KOPT-K1 (cell line): ENCODE measurements around the gene RERG.

ENCODE experiments used
- H3K27ac ChIP-seq: fragments of 200-600 bp; sonication (generic); 2 replicates; pipeline ENCODE4 v1.5.1; 2016; ENCODE audit warnings: antibody characterized with exemption, mild to moderate bottlenecking, low read depth, low read length; ENCODE audit not compliant: poor library complexity, severe bottlenecking
- H3K36me3 ChIP-seq: fragments of 200-600 bp; sonication (generic); 2 replicates; pipeline ENCODE4 v1.5.1; 2017; ENCODE audit warnings: antibody characterized with exemption, mild to moderate bottlenecking, low read length, moderate library complexity; ENCODE audit not compliant: insufficient read depth
- H3K9me3 ChIP-seq: fragments of 200-600 bp; sonication (generic); 2 replicates; pipeline ENCODE4 v1.5.1; 2017; ENCODE audit warnings: antibody characterized with exemption, low read length, mild to moderate bottlenecking; ENCODE audit not compliant: insufficient read depth, poor library complexity, severe bottlenecking

Gene RERG, protein sequence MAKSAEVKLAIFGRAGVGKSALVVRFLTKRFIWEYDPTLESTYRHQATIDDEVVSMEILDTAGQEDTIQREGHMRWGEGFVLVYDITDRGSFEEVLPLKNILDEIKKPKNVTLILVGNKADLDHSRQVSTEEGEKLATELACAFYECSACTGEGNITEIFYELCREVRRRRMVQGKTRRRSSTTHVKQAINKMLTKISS

DNA sequence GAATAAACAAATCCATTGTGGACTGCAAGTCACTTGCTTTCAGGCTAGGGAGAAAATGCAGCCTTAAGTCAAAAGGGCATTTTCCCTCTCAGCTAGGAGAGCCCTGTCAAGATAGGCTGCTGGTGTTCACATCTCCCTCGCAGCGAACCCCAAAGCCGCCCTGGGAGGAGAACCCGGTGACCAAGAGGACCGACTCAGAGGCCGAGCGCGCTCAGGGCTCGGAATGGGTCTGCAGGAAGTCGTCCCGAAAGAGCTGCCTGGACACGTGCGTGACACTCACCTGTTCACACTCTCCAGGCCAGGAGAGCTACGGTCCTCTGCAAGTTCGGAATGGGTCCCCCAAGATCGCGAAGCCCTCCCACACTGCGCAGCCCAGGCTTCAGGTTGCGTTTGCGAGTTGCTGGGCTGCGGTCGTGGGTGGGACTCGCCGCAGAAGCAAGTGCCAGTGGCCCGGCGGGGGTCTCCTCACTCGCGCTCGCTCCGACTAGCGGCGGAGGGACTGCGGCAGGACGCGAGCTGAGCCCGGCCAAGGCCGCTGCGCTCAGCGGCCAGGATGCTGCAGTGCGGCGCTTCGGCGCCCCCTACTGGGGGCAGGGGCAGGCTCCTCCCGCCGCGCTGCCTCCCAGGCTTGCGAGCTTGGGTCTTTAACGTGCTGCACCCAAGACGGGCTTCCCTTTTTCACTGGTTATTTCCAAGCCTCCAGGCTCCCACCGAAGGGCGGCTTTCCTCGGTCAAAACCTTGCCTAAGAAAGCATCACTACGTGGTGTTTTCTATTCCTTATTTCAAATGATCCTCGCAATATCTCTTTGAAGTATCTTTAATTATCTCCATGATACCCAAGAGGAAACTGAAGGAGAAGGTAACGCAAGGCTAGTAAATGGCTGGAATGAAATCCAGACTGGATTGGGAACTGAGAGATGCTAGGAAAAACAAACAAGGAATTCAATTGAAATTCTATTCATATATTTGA, at the start of gene RERG:
TSS of gene RERG (minus strand) at position 503 of the 971 bp plus-strand sequence. CDS start 3,928 bp downstream, outside the sequence.
- no peak within 1 kb of the TSS for H3K27ac ChIP-seq
- H3K36me3 ChIP-seq: no peaks in the 10 kb centered on the region
- no peaks in the 10 kb centered on the region for H3K9me3 ChIP-seq

DNA sequence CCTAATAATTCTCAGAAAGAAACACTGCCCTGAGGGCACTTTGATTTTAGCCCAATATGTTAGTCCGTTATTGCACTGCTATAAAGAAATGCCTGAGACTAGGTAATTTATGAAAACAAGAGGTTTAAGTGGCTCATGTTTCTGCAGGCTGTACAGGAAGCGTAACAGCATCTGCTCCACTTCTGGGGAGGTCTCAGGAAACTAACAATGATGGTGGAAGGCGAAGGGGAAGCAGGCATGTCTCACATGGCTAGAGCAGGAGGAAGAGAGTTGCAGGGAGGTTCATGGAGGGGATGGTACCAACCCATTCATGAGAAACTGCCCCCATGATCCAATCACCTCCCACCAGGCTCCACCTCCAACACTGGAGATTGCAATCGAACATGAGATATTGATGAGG, 49.4 kb upstream of the RERG start:
- no peaks in the 10 kb centered on the region for H3K9me3 ChIP-seq
- no peaks in the 10 kb centered on the region for H3K36me3 ChIP-seq
- no peak overlapping the region for H3K27ac ChIP-seq

DNA sequence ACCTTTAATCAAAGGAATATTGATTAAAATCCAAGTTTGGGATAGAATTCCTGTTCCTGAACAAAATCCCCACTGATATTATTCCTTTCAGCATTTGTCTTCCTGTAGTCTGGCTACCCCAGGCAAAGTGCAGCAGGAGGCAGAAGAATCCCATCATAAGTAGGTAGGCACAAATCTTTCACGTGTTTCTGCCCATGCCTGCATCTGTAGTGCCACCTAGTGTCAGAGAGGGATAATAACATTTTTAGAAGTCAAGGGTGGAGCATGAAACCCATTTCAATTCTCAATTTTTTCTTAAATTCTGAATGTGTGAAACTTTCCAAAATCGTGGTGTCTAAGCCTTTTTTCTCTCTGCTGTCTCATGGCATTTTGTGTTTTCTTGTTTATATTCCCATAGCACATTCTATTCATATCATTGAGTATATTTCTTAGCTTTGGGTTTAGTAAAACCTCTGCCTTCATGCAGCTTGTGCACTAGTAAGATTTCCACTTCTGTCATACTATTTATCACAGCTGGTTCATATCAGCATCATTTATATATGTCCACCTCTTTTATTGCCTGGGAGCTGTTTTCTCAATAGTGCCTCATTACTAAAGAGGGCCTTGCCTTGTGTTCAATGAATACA, 47.8 kb upstream of the RERG start:
- no peaks in the 10 kb centered on the region for H3K9me3 ChIP-seq
- H3K27ac ChIP-seq: no peak overlapping the region
- no peaks in the 10 kb centered on the region for H3K36me3 ChIP-seq

DNA sequence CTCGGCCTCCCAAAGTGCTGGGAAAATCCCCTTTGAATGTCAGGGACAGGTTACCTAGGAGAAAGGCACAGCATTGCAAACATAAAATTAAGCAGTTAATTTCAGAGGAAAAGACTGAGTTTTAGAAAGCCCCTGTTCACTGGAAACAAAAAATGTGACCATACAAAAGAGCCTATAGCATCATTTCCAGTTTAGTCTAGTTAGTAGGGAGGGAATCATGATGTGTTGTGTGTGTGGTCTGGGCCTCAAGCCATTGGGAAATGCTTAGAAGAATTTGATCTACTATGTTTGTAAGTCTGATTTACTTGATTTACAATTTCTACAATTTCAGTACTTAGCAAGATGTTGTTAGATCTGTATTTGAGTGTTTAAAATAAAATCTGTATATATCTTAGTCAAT, 47.1 kb upstream of the RERG start:
- H3K27ac ChIP-seq: no peak overlapping the region
- H3K36me3 ChIP-seq: no peaks in the 10 kb centered on the region
- H3K9me3 ChIP-seq: no peaks in the 10 kb centered on the region

DNA sequence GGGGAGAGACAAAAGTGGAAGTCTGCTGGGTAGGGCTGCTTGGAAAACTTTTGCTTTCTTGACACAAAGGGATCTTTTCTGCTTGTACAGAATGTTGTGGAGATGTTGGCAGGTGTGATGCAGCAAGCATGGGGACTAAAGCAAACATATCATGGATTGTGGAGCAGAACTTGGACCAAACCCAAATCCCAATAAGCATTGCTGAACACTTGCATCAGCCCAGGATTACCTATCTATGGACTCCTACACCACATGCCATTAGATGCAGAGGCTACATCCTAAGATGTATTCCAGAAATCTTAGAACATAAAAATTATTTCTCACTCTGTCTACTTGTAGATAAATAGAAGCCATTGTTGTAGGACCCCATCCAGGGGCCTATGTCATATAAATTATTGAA, 44.7 kb upstream of the RERG start:
- no peaks in the 10 kb centered on the region for H3K36me3 ChIP-seq
- no peak overlapping the region for H3K27ac ChIP-seq
- no peaks in the 10 kb centered on the region for H3K9me3 ChIP-seq

DNA sequence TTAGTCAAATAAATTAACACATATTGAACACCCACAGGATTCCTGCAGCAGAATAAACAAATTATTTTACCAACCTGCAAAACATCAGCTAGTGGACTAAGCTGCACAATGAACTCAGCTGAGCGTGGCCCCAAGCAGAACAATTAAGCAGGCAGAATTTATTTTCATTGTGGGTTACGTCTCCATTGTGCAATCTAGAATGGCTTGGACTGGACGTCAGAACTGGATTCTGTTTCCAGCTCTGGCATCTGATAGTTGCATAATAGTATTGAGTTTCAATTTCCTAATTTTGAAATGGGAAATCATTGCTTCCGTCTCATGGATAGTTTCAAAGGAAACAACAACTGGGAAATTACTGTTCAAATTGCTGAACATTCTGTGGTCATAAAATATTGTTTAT, 35.5 kb upstream of the RERG start:
- Histone ChIP-seq H3K36me3 (no peaks in the 10 kb centered on the region), H3K9me3 (no peaks in the 10 kb centered on the region), H3K27ac (no peak overlapping the region)

DNA sequence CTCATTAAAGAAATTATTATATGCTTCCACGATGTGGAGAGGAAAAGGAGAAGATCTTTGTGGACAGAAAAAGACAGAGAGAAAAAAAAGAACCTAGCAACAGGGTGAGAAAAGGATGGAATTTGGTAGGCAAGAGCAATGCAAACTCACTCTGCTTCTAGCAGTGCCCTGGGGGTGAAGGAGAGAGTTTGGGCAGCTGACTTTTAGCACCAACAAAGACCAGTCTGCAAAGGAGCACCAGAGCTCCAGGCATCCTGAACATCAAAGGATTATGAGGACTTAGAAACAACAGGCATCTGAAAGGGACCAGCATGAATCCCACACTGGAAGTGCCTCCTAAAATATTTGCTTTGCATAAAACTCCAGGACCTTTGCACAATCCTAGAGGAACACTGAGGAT, 32.8 kb upstream of the RERG start:
- no peaks in the 10 kb centered on the region for H3K9me3 ChIP-seq
- H3K36me3 ChIP-seq: no peaks in the 10 kb centered on the region
- H3K27ac ChIP-seq: no peak overlapping the region

DNA sequence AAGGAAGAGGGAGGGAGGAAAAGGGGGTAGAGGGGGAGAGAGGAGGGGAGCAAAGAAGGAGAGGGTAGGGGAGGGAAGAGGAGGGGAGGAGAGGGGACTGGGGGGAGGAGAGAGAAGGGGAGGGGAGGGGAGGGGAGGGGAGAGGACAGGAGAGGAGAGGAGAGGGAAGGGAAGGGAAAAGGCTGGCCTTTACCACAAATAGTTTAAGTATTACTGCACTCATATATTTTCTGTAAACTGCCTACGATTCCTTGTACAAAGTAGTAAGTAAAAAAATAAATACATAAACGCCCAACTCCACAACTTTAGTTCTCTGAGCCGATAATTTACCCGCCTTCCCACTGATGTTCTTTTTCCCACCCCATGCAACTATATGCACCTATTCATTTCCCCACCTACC, 23.7 kb upstream of the RERG start:
- Histone ChIP-seq H3K9me3 (no peaks in the 10 kb centered on the region), H3K36me3 (no peaks in the 10 kb centered on the region), H3K27ac (no peak overlapping the region)

DNA sequence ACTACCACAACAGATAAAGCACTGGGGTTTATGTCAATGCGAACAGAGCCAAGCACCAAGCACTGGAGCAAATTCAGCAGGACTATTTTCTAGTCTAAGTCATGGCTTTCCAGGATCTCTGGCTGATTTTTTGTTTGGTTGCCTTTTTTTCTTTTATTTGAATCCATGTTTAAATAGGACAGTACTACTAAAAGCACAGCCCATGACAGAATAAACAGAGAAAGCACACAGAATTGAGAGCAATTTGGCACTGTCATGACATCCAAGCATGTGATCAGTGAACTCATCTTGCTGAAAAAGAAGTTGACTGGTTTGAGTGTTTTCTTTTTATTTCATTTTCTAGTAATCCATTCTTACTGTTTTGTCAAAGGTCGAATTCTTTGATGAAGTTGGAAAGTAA, 23.1 kb upstream of the RERG start:
- Histone ChIP-seq H3K27ac (no peak overlapping the region), H3K36me3 (no peaks in the 10 kb centered on the region), H3K9me3 (no peaks in the 10 kb centered on the region)

DNA sequence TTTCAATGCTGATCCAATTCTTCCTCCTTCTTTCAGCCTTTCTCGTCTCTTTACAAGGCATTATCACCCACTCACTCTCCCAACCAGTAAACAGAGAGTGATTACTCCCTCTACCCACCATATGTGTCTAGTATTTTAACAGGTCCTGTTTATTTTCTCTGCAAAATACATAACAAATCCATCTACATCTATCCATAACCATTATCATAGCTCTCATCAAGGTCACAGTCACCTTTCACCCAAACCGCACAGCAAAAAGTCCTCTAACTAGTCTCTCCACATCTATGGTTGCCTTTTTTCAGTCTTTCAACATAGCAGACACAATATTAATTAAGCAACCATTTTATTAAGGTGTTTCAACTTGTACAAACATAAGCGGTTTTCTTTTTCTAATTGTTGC, 21.9 kb upstream of the RERG start:
- Histone ChIP-seq H3K36me3 (no peaks in the 10 kb centered on the region), H3K9me3 (no peaks in the 10 kb centered on the region), H3K27ac (no peak overlapping the region)

DNA sequence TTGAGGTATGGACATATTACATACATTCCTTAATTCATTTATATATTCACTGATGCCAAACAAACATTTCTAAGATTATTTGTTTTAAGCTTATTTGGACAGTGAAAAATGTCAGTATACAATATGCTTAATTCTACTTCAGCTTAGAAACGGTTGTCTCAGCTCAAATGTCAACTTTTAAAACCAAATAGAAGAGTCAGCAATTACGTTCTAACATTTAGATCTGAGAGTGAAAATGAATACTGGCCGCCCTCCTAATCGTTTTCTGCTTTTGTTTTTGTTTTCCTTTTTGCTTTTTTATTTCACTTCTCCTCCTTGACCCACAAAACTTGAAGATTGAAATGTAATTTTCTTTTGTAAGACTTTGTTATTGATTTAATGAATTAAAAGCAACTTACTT, 19.7 kb upstream of the RERG start:
- H3K9me3 ChIP-seq: no peaks in the 10 kb centered on the region
- no peaks in the 10 kb centered on the region for H3K36me3 ChIP-seq

DNA sequence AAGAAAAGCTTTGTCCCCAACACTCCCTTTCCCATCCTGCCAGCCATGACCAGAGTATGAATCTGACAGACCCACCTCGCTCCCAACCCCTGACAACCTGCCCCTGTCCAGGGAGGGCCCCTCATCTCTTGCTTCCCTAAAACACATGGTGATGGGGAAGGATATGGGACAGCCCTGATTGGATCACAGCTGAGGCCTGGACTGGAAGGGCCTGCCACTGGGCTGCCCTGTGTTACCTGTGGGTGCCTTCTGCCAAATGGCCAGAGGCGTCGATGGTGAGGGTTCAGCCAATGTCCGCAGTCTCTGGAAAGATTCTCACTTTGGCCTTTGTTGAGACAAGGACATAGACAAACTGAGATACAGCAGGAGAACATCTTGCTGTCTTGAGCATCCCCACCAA, 13.3 kb upstream of the RERG start:
- Histone ChIP-seq H3K36me3 (no peaks in the 10 kb centered on the region), H3K9me3 (no peaks in the 10 kb centered on the region), H3K27ac (no peak overlapping the region)

More for the DNA sequence above, 19.7 kb upstream of the RERG start:
- no peak overlapping the region for H3K27ac ChIP-seq

DNA sequence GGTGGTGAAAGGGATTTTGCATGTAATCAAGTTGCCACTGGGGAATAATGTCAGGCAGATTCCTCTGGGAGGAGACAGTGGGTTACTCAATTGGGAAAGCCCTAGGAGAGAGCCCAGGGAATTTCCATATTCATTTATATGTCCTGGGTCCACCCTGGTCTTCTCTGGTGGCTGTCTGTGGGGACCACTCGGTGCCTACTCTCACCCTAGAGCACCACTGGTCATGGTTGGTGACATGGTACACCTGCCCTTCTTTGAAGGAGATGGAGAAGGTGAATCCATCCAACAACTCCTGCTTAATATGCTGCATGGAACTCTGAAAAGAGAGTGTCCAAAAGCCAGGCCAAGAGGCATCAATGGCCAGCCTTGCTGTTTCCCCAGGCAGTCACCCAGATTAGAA, 12.8 kb upstream of the RERG start:
- Histone ChIP-seq H3K27ac (no peak overlapping the region), H3K36me3 (no peaks in the 10 kb centered on the region), H3K9me3 (no peaks in the 10 kb centered on the region)

DNA sequence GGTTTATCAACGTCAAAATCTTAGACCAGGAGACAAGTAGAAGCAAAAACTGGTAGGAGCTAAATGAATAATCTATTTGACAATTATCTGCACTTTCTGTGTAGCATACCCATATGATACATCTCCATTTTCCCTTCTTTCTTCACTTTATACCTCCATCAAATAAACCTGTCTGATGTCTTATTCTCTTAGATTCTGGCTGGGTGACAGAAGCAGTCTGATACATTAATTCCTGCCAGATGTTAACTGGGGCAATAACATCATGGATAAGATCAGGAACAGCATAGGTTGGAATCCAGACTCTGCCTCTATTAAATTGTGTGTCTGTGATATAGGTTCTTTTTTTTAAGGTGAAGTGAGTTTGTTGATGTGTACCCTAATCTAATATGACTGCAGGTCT, 11.7 kb upstream of the RERG start:
- Histone ChIP-seq H3K9me3 (no peaks in the 10 kb centered on the region), H3K27ac (no peak overlapping the region), H3K36me3 (no peaks in the 10 kb centered on the region)

DNA sequence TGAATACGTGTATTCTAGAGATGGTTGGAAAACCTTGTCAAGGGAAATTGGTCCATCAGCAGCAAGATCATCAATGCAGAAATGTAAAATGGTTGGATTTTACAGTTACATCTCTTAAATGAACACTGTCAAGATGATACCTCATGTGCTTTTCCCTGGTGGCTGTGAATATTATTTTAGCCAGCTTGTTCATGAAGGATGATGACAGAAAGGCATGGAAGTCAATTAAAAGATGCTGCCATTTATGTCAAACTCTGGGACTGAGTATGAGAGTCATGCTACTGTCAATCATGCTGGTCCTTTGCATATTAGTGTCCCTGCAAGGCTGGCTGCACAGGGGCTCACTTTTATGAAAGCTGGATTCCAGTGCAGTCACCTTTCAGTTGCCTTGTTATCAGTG, 10.3 kb upstream of the RERG start:
- H3K27ac ChIP-seq: no peak overlapping the region
- no peaks in the 10 kb centered on the region for H3K36me3 ChIP-seq
- no peaks in the 10 kb centered on the region for H3K9me3 ChIP-seq
